Vagina (tissue), 2 donors: ENCODE results near the gene AKAIN1. TPM values are rescaled to one million over a fixed set of nuclear protein-coding genes. Genes with fewer than 3 reads are reported as not detected.

Source experiments
- DNase-seq, 2 donors: peaks; one replicate each; pipeline ENCODE4 v3.0.0-alpha.2; 2017; ENCODE audit errors: extremely low spot score in 2 of 2
- H3K27ac ChIP-seq: fragments of 200-600 bp; sonication (generic); one replicate; pipeline ENCODE4 v1.5.1; 2019
- H3K27me3 ChIP-seq: fragments of 200-600 bp; sonication (generic); one replicate; pipeline ENCODE4 v1.5.1; 2019
- H3K36me3 ChIP-seq, 2 donors: fragments of 200-600 bp; sonication (generic); one replicate each; pipeline ENCODE4 v1.5.1; 2017 to 2019
- H3K4me1 ChIP-seq: fragments of 200-600 bp; sonication (generic); one replicate; pipeline ENCODE4 v1.5.1; 2019
- H3K4me3 ChIP-seq, 2 donors: fragments of 200-600 bp; sonication (generic); 1 replicate in 1 of 2; 2 replicates in 1 of 2; pipeline ENCODE4 v1.5.1; 2016 to 2019
- H3K9me3 ChIP-seq: fragments of 200-600 bp; sonication (generic); one replicate; pipeline ENCODE4 v1.5.1; 2019
- POLR2A ChIP-seq, 2 donors: fragments of 450-650 bp; IDR thresholded peaks; one replicate each; pipeline ENCODE4 v1.6.1; 2017; ENCODE audit warnings: antibody characterized with exemption in 2 of 2, mild to moderate bottlenecking in 2 of 2, moderate library complexity in 2 of 2
- POLR2AphosphoS5 ChIP-seq, 2 donors: sonication (generic); formaldehyde crosslinking; IDR thresholded peaks; one replicate each; pipeline ENCODE4 v1.9.0; 2017; ENCODE audit warnings: antibody characterized with exemption in 2 of 2, mild to moderate bottlenecking in 2 of 2, low read depth in 1 of 2; ENCODE audit not compliant: insufficient read depth in 1 of 2
- intact Hi-C: fragments of 100-400 bp; cut with DNase I; formaldehyde crosslinking; loops from one replicate; pipeline ENCODE4 v1.15.1; 2023
- total RNA-seq: library from RNA; depleted of rRNA; stranded (reverse); fragments of >200 nt; gene quantifications from one replicate; pipeline ENCODE4 v1.2.3, GENCODE V29; 2016
- TF ChIP-seq, protein P1 (sequence below), 3 experiments: fragments of 450-650 bp in 2 of 3; fragments of 200-600 bp in 1 of 3; sonication (generic) in 1 of 3; IDR thresholded peaks; one replicate each; pipeline ENCODE4 v1.5.1; 2017 to 2019; ENCODE audit warnings: antibody characterized with exemption in 3 of 3, mild to moderate bottlenecking in 2 of 3, moderate library complexity in 2 of 3

Gene AKAIN1, protein sequence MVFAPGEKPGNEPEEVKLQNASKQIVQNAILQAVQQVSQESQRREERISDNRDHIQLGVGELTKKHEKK
- total RNA-seq: not detected

DNA sequence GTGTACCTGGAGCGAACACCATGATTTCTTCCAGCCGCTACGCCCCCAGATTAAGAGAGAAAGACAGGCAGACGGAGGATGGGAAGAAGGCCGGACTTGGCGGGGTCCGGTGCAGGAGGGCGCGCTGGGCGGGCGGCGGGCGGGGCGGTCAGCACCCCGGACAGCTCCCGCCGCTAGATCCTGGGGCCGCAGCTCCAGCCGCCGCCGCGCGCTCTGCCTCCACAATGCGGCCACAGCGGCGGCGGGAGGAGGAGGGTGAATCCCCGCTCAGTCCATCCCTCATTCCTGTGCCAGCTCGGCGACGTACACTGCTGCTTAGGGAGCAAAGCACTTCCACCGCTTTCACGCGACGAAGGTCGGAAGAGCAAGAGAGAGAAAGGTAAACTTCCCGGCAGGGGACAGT lies at the start of gene AKAIN1:
Gene AKAIN1 (minus strand): TSS at position 226 of the 403 bp plus-strand sequence. CDS start 204 bp downstream, at position 22.
- no peak within 1 kb of the TSS for H3K4me3 ChIP-seq
- no peaks in the 10 kb centered on the region for H3K36me3 ChIP-seq
- no peak for TF ChIP-seq POLR2A (IDR thresholded peaks at IDR 0.05)
- TF ChIP-seq, protein P1, sequence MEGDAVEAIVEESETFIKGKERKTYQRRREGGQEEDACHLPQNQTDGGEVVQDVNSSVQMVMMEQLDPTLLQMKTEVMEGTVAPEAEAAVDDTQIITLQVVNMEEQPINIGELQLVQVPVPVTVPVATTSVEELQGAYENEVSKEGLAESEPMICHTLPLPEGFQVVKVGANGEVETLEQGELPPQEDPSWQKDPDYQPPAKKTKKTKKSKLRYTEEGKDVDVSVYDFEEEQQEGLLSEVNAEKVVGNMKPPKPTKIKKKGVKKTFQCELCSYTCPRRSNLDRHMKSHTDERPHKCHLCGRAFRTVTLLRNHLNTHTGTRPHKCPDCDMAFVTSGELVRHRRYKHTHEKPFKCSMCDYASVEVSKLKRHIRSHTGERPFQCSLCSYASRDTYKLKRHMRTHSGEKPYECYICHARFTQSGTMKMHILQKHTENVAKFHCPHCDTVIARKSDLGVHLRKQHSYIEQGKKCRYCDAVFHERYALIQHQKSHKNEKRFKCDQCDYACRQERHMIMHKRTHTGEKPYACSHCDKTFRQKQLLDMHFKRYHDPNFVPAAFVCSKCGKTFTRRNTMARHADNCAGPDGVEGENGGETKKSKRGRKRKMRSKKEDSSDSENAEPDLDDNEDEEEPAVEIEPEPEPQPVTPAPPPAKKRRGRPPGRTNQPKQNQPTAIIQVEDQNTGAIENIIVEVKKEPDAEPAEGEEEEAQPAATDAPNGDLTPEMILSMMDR (IDR thresholded peaks at IDR 0.05): no peak
- H3K4me1 ChIP-seq: no peaks in the 10 kb centered on the region
- H3K27ac ChIP-seq: no peak within 1 kb of the TSS
- no peaks in the 10 kb centered on the region for H3K9me3 ChIP-seq
- no peak for DNase-seq
- intact Hi-C loops: no loop called here
- H3K27me3 ChIP-seq: peaks cover 3% of the 10 kb centered on the region

DNA sequence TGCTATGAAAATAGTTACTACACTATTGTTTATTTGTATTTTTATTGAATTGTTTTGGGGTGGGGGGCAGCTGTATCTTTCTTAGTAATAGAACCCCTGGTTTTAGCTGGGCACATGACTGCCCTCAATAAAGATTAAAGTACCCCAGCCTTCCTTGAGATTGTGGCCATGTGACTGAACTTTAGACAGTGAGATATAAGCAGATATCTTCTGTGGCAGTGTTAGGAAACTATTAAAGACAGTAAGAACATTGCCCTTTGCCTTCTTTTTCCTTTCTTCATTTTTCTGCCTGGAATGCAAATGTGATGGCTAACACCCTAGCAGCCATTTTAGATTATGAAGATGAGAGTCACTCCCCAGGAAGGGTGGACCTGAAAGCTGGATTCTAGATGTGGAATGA lies 47.9 kb upstream of the AKAIN1 start:
- DNase-seq: no peak
- Histone ChIP-seq H3K36me3 (no peaks in the 10 kb centered on the region), H3K4me1 (peaks cover 5% of the 10 kb centered on the region), H3K4me3 (no peak overlapping the region), H3K9me3 (no peaks in the 10 kb centered on the region), H3K27me3 (no peaks in the 10 kb centered on the region), H3K27ac (no peak overlapping the region)
- TF ChIP-seq POLR2AphosphoS5 (IDR thresholded peaks at IDR 0.05; ENCODE audit: insufficient read depth in 1 of 2, low read depth in 1 of 2) (no peak), POLR2A (IDR thresholded peaks at IDR 0.05) (no peak)
- TF ChIP-seq, protein P1 (IDR thresholded peaks at IDR 0.05): no peak
- intact Hi-C loops: no loop called here

DNA sequence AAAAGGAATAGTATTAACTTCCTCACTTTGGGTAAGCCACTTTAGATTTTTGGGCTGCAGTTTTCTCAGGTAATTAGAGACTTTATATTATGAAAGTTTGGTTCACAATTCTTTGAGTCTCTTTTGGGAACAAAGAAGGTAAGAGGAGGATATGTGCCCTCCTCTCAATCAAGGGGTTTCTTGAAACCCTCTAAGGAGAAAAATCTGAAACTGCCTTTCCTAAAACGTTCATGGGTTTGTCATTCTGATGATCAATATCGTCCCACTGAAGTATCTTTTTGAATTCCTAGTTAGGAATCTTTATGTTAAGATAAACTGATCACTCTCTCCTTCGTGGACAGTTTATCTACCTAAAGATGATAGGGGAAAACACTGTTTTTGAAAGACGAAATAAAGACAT lies 42.4 kb upstream of the AKAIN1 start:
- intact Hi-C loops: loop anchor here (5.0 kb wide), 1 partner anchor 58 kb away; the partner anchor contains the start of gene ZBTB14
- no peaks in the 10 kb centered on the region for H3K9me3 ChIP-seq
- H3K4me3 ChIP-seq: peak overlapping the region; percentile 67 to 92
- TF ChIP-seq, protein P1 (IDR thresholded peaks at IDR 0.05): no peak
- TF ChIP-seq POLR2A (IDR thresholded peaks at IDR 0.05) (no peak), POLR2AphosphoS5 (IDR thresholded peaks at IDR 0.05; ENCODE audit: insufficient read depth in 1 of 2, low read depth in 1 of 2) (no peak)
- no peak for DNase-seq
- H3K27me3 ChIP-seq: no peaks in the 10 kb centered on the region
- H3K4me1 ChIP-seq: peaks cover 27% of the 10 kb centered on the region
- H3K36me3 ChIP-seq: no peaks in the 10 kb centered on the region
- H3K27ac ChIP-seq: no peak overlapping the region

DNA sequence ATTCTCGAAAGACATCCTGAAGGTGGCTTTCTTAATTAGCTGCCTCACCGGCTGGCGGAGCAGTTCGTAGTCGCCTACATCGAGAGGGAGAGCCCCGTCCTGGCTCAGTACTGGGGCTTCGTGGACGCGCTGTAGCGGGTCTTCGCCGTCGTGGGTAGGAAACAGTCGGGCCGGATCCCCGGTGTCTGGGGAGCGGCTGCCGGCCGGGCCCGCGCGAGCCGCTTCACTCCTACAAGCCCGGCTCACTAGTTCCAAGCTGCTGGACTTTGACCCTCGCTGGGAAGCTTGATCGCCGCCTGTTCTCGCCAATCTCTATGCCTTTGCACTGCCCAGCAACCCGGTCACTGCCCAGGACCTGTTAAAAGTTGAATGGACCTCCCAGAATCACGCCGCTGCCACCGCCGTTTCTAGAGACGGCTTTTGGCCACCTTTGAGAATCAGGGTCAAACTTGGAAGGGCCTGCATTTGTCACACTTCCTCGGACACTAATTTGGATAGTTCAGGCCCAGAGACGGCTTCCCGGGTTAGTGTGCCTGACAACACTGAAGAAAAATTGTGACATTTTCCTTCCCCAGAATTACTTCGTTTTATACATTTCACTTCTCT lies 41.4 kb upstream of the AKAIN1 start:
- H3K27ac ChIP-seq: peak overlapping the region; percentile 85
- H3K27me3 ChIP-seq: no peaks in the 10 kb centered on the region
- DNase-seq: no peak
- peak overlapping the region; percentile 67 to 92 for H3K4me3 ChIP-seq
- H3K4me1 ChIP-seq: peaks cover 27% of the 10 kb centered on the region
- intact Hi-C loops: loop anchor here (5.0 kb wide), 1 partner anchor 59 kb away; the partner anchor contains the start of gene ZBTB14
- TF ChIP-seq POLR2A (IDR thresholded peaks at IDR 0.05) (no peak), POLR2AphosphoS5 (IDR thresholded peaks at IDR 0.05; ENCODE audit: insufficient read depth in 1 of 2, low read depth in 1 of 2) (no peak)
- TF ChIP-seq, protein P1 (IDR thresholded peaks at IDR 0.05): no peak
- H3K36me3 ChIP-seq: no peaks in the 10 kb centered on the region
- H3K9me3 ChIP-seq: no peaks in the 10 kb centered on the region

DNA sequence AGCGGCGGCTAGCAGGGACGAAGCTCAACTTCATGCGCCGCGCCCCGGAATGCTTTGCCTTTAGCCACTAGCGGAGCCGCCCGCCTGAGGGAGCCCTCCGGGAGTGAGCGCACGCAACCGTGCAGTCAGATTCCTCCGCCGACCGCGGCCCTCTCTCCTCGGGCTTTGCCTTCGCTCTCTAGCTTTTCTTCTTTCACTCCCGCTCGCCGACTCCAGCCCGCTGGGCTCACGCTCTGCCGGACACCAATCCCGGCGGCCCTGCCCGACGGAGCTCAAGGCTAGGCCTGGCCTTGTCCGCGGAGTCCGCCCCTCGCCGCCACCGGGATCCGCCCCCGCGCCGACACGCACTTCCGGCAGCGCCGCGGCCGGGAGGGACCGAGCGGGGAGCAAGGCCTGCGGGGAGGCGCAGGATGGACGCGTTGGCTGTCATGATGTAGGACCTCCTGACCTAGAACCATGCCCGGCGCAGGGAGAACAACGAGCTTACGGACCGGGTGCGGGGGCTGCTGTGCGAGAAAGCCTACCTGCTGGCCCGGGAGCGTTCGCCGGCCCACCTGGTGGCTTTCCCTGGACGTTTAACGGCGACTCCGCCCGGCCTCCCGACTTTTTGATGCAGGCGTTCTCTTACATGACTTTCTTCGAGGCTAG lies 40.8 kb upstream of the AKAIN1 start:
- DNase-seq: no peak
- Histone ChIP-seq H3K27me3 (no peaks in the 10 kb centered on the region), H3K9me3 (no peaks in the 10 kb centered on the region), H3K27ac (peak overlapping the region; percentile 85), H3K36me3 (no peaks in the 10 kb centered on the region), H3K4me1 (peaks cover 27% of the 10 kb centered on the region), H3K4me3 (peak overlapping the region; percentile 67 to 92)
- TF ChIP-seq, protein P1 (IDR thresholded peaks at IDR 0.05): no peak
- no peak for TF ChIP-seq POLR2A (IDR thresholded peaks at IDR 0.05)
- peak in 1 of 2 donors; percentile 85 for TF ChIP-seq POLR2AphosphoS5 (IDR thresholded peaks at IDR 0.05; ENCODE audit: insufficient read depth in 1 of 2, low read depth in 1 of 2)
- intact Hi-C loops: loop anchor here (5.0 kb wide), 1 partner anchor 59 kb away; the partner anchor contains the start of gene ZBTB14
